GM12878 (cell line): ENCODE measurements around the gene HAND1. TPM values are rescaled to one million over a fixed set of nuclear protein-coding genes. Genes with fewer than 3 reads are reported as not detected.

Experiments
- ATAC-seq: fragments of 200-7000 bp; cut with Tn5 transposase; 3 replicates; pipeline ENCODE4 v1.9.1; 2020; ENCODE audit warnings: mild to moderate bottlenecking, moderate library complexity
- BruUV-seq: library from RNA; stranded (reverse); fragments of 400-500 nt; replicated peaks from 2 replicates; lab custom pipeline; 2021; lab: Mats Ljungman, UMichigan
- CTCF ChIA-PET: fragments of 300-600 bp; sonication (Branson Sonifier 250); formaldehyde crosslinking; extraction: SDS; loops from one replicate; lab custom pipeline; 2021; ENCODE audit warnings: inconsistent platforms; lab: Yijun Ruan, JAX
- POLR2A ChIA-PET: fragments of 350-600 bp; formaldehyde crosslinking; extraction: SDS; loops from one replicate; lab custom pipeline; 2021; ENCODE audit warnings: inconsistent platforms; lab: Charles Lee
- RAD21 ChIA-PET: fragments of 300-600 bp; sonication (Branson Sonifier 250); formaldehyde crosslinking; loops from one replicate; lab custom pipeline; 2023; ENCODE audit warnings: antibody characterized with exemption; ENCODE audit not compliant: unreplicated experiment; lab: Charles Lee
- SMC1A ChIA-PET: fragments of 300-600 bp; sonication (Branson Sonifier 250); formaldehyde crosslinking; loops from one replicate; lab custom pipeline; 2023; ENCODE audit not compliant: unreplicated experiment, uncharacterized antibody; lab: Charles Lee
- DNase-seq: peaks from one replicate; pipeline ENCODE4 v3.0.0-alpha.2; 2011; ENCODE audit warnings: low read depth, low spot score
- FAIRE-seq: peaks from 3 replicates; lab custom pipeline; 2011; peaks lifted over from hg19 to GRCh38; lab: Jason Lieb, UNC
- H2AFZ ChIP-seq: 2 replicates; pipeline ENCODE4 v1.6.0; 2011; ENCODE audit warnings: low read depth, low read length, control low read depth; ENCODE audit not compliant: control insufficient read depth
- H3K27ac ChIP-seq: 2 replicates; pipeline ENCODE4 v1.5.1; 2011; ENCODE audit warnings: control low read depth; ENCODE audit not compliant: control insufficient read depth, insufficient read depth
- H3K27me3 ChIP-seq, 2 experiments: replicated peaks in 1 of 2; 2 replicates each; pipeline versions ENCODE4 v1.6.0 to v1.6.1; 2011; ENCODE audit warnings: low read length in 1 of 2; ENCODE audit not compliant: control insufficient read depth in 2 of 2, insufficient read depth in 2 of 2
- H3K36me3 ChIP-seq, 2 experiments: 2 replicates each; pipeline ENCODE4 v1.5.1; 2011; ENCODE audit warnings: low read length in 1 of 2; ENCODE audit not compliant: control insufficient read depth in 2 of 2, insufficient read depth in 2 of 2
- H3K4me1 ChIP-seq: 2 replicates; pipeline ENCODE4 v1.6.1; 2011; ENCODE audit warnings: mild to moderate bottlenecking, low read length, moderate library complexity, mixed read lengths; ENCODE audit not compliant: control insufficient read depth, insufficient read depth
- H3K4me2 ChIP-seq: 2 replicates; pipeline ENCODE4 v1.6.0; 2011; ENCODE audit warnings: control low read depth; ENCODE audit not compliant: control insufficient read depth, insufficient read depth
- H3K4me3 ChIP-seq: fragments of 200-600 bp; sonication (generic); 2 replicates; pipeline ENCODE4 v1.5.1; 2016
- H3K79me2 ChIP-seq: 2 replicates; pipeline ENCODE4 v1.6.0; 2011; ENCODE audit warnings: low read length; ENCODE audit not compliant: control insufficient read depth, insufficient read depth
- H3K9ac ChIP-seq: 2 replicates; pipeline ENCODE4 v1.8.0; 2011; ENCODE audit warnings: low read length, control low read depth, mixed read lengths; ENCODE audit not compliant: control insufficient read depth, insufficient read depth
- H3K9me3 ChIP-seq: replicated peaks from 3 replicates; pipeline ENCODE4 v1.5.1; 2011; ENCODE audit warnings: mild to moderate bottlenecking, low read length; ENCODE audit not compliant: control insufficient read depth, insufficient read depth
- H4K20me1 ChIP-seq: 2 replicates; pipeline ENCODE4 v1.6.0; 2011; ENCODE audit not compliant: control insufficient read depth, insufficient read depth
- CBX5 ChIP-seq: sonication (generic); IDR thresholded peaks from 2 replicates; pipeline ENCODE4 v1.6.1; 2016; ENCODE audit warnings: low read depth, moderate library complexity, mild to moderate bottlenecking, inconsistent platforms
- MEF2A ChIP-seq: IDR thresholded peaks from 2 replicates; pipeline ENCODE4 v1.6.1; 2011; ENCODE audit warnings: low read depth, mild to moderate bottlenecking, low read length, moderate library complexity; ENCODE audit not compliant: insufficient read depth
- POU2F2 ChIP-seq: IDR thresholded peaks from 3 replicates; pipeline ENCODE4 v1.6.1; 2011; ENCODE audit warnings: low read depth, mild to moderate bottlenecking, low read length, borderline replicate concordance
- SMARCA5 ChIP-seq: fragments of 450-650 bp; IDR thresholded peaks from 2 replicates; pipeline ENCODE4 v1.6.1; 2017; ENCODE audit warnings: mild to moderate bottlenecking
- SREBF2 ChIP-seq: IDR thresholded peaks from 2 replicates; pipeline ENCODE4 v1.6.1; 2012; ENCODE audit warnings: mild to moderate bottlenecking, low read length
- SUPT20H ChIP-seq: IDR thresholded peaks from 2 replicates; pipeline ENCODE4 v1.6.1; 2011; ENCODE audit warnings: low read depth, mild to moderate bottlenecking, low read length, moderate library complexity, borderline replicate concordance; ENCODE audit not compliant: control insufficient read depth
- TCF7 ChIP-seq: IDR thresholded peaks from 2 replicates; pipeline ENCODE4 v1.6.1; 2014; ENCODE audit warnings: antibody characterized with exemption, borderline replicate concordance
- WGBS: methylation state at CpG from one replicate; pipeline ENCODE4 v1.1.6; 2016; ENCODE audit warnings: low lambda C conversion rate; ENCODE audit not compliant: insufficient replicate concordance, insufficient coverage; ENCODE audit errors: missing lambda C conversion rate; 5-methylcytosine and 5-hydroxymethylcytosine counted together
- in situ Hi-C: fragments of 300-500 bp; cut with MboI; formaldehyde crosslinking; loops from 9 replicates; pipeline ENCODE4 v1.14.3; 2018; ENCODE audit warnings: mixed read lengths
- intact Hi-C: fragments of 100-400 bp; cut with micrococcal nuclease; formaldehyde crosslinking; loops from one replicate; pipeline ENCODE4 v1.14.2; 2022; ENCODE audit not compliant: unreplicated experiment
- polyA plus RNA-seq, 11 experiments: library from polyadenylated mRNA; depleted of rRNA in 4 of 11; unstranded in 6 of 11; stranded (reverse) in 5 of 11; fragments of >200 nt; fragmentation: Nextera tagmentation in 4 of 11; fragmentation: Illumina TruSeq in 1 of 11; extraction: Ambion mirVana in 4 of 11; extraction: Trizol in 1 of 11; gene quantifications; 1 replicate in 1 of 11; 2 replicates in 10 of 11; pipeline versions ENCODE4 v1.2.1 to v1.2.3, GENCODE V29; 2011 to 2016; ENCODE audit warnings: inconsistent platforms in 2 of 11, missing spikeins in 2 of 11, low read depth in 1 of 11
- total RNA-seq, 4 experiments: library from RNA; depleted of rRNA in 3 of 4; stranded (reverse); fragments of >200 nt in 3 of 4; fragmentation: Illumina TruSeq in 1 of 4; extraction: Trizol in 1 of 4; gene quantifications; 2 replicates each; pipeline versions ENCODE4 v1.2.1 to v1.2.3, GENCODE V29; 2013 to 2021

Gene HAND1
- total and polyA plus RNA-seq, 10 of the 15 experiments (the other 5 are each of a cell fraction or from before 2014, with no cell fraction given) = 0.06 to 0.41 (median 0.27) TPM; not detected in 4

GRCh38 chr5:154518438-154518867 lies 40.4 kb upstream of the HAND1 start (continued):
- TF ChIP-seq MEF2A (no peak), POU2F2 (no peak), TCF7 (no peak)
- TF ChIP-seq, all 136 proteins: peak for 0

GRCh38 chr5:154517810-154518437 lies 39.9 kb upstream of the HAND1 start:
- POLR2A ChIA-PET = no interaction called here
- BruUV-seq = no TSS peak

More at GRCh38 chr5:154517810-154518437, 39.9 kb upstream of the HAND1 start:
- Histone ChIP-seq H3K4me3 (no peak overlapping the region), H3K36me3 (no peaks in the 10 kb centered on the region), H3K27ac (no peak overlapping the region), H3K27me3 (peaks cover 0 to 2% of the 10 kb centered on the region in 2 experiments; a peak in 1 of 4 replicates), H3K4me2 (no peak overlapping the region), H3K79me2 (no peaks in the 10 kb centered on the region), H3K4me1 (peaks cover 31% of the 10 kb centered on the region), H3K9ac (no peak overlapping the region), H3K9me3 (no peaks in the 10 kb centered on the region), H4K20me1 (peaks cover 2% of the 10 kb centered on the region; the same call in 1 of the 2 replicates), H2AFZ (no peak overlapping the region)
- 82% methylated on average over 9 of the region's 9 CpGs for WGBS
- FAIRE-seq (no peak), DNase-seq (no peak), ATAC-seq (no peak)
- intact Hi-C loops = no loop called here
- in situ Hi-C loops = no loop called here
- SMC1A ChIA-PET = interaction anchor here (1.1 to 9.5 kb wide), 2 partner anchors 17 to 50 kb away, joined by 6 to 108 read pairs; no protein-coding TSS in a partner anchor
- CTCF ChIA-PET = interaction anchor here (6.9 kb wide), 1 partner anchor 58 kb away, joined by 79 read pairs; no protein-coding TSS in a partner anchor
- TF ChIP-seq CBX5 (no peak), SREBF2 (no peak), SMARCA5 (0 out of 2 replicates have a peak, but pooled peaks have one; percentile 43), SUPT20H (no peak)
- RAD21 ChIA-PET = interaction anchor here (0.9 kb wide), 1 partner anchor 50 kb away, joined by 3 read pairs; no protein-coding TSS in a partner anchor
